ENCODE data around the gene ABCA6. TPM values are rescaled to one million over a fixed set of nuclear protein-coding genes. Genes with fewer than 3 reads are reported as not detected.

Gene ABCA6
- total RNA-seq, 1 experiment from 2014 or later: 2.1 TPM

DNA sequence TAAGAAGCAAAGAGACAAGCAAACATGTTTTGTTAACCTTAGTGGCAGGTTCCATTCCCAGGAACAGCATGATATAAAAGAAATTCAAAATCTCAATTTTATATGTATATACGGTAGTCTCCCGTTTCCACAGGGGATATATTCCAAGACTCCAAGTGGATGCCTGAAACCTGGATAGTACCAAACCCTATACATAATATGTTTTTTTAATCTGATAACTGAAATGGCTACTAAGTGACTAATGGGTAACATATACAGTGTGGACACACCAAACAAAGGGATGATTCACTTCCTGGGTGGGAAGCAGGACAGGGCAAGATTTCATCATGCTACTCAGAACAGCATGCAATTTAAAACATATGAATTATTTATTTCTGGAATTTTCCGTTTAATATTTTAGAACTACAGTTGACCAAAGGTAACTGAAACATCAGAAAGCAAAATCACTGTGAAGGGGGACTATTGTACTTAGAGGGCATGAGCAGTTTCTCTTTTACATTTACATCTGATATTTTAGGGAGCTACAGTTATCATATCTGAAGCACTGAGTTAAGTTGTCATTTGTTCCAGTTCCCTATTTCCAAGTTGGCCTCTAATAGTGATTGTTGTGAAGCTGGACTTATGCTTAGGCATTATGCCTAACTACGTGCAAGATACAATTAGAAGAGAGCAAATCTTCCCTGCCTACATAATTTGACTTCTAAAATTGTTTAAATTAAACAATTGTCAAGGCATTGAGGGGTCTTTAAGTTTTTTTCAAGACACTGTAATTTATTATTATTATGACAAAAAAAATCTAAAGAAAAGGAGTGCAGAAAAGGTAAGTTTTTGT lies 34.1 kb upstream of the ABCA6 start:
- no TSS peak for BruUV-seq (replicated peaks)
- H3K27ac ChIP-seq (ENCODE audit: low read depth, low read length, poor library complexity, severe bottlenecking): no peak overlapping the region
- no peaks in the 10 kb centered on the region for H3K9me3 ChIP-seq (ENCODE audit: low read depth, low read length, poor library complexity, severe bottlenecking)
- no peaks in the 10 kb centered on the region for H3K36me3 ChIP-seq (ENCODE audit: insufficient read depth, low read length, poor library complexity, severe bottlenecking)
- peaks cover 11% of the 10 kb centered on the region for H3K4me1 ChIP-seq (ENCODE audit: insufficient read depth, low read length, poor library complexity, severe bottlenecking)
- no peak overlapping the region for H3K4me3 ChIP-seq (ENCODE audit: low read depth, low read length, poor library complexity, severe bottlenecking)
- ChIA-PET CTCF (no interaction called here), POLR2A (ENCODE audit: low non-redundant PET) (no interaction called here)
- intact Hi-C loops (cut with micrococcal nuclease; ENCODE audit: unreplicated experiment): no loop called here
- TF ChIP-seq EZH2 (IDR thresholded peaks at IDR 0.05; ENCODE audit: borderline replicate concordance, low read depth, low read length, poor library complexity, severe bottlenecking) (no peak), CTCF (conservative IDR thresholded peaks at IDR 0.05; ENCODE audit: low read depth, low read length) (no peak)
- DNase-seq (ENCODE audit: low spot score): peak; percentile 68
- H3K27me3 ChIP-seq (replicated peaks; ENCODE audit: insufficient read depth, low read depth, low read length, poor library complexity): no peaks in the 10 kb centered on the region

DNA sequence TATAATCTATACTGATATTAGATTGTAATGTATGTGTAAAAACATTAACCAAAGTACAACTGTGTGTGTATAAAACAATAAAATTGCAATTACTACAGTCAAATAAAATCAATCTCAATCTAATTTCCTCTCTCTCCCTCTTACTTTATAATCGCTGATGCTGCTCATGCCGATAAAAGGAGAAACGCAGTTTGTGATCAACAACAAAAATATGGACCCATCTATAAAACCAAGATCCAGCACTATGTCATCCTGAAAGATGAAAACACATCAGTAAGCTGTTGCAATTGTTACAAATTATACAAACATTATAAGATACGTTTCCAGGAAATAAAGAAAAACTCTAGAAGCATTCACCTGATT lies 33.5 kb upstream of the ABCA6 start:
- Histone ChIP-seq H3K36me3 (ENCODE audit: insufficient read depth, low read length, poor library complexity, severe bottlenecking) (no peaks in the 10 kb centered on the region), H3K9me3 (ENCODE audit: low read depth, low read length, poor library complexity, severe bottlenecking) (no peaks in the 10 kb centered on the region), H3K4me3 (ENCODE audit: low read depth, low read length, poor library complexity, severe bottlenecking) (no peak overlapping the region), H3K27ac (ENCODE audit: low read depth, low read length, poor library complexity, severe bottlenecking) (no peak overlapping the region), H3K4me1 (ENCODE audit: insufficient read depth, low read length, poor library complexity, severe bottlenecking) (peaks cover 11% of the 10 kb centered on the region), H3K27me3 (replicated peaks; ENCODE audit: insufficient read depth, low read depth, low read length, poor library complexity) (no peaks in the 10 kb centered on the region)
- DNase-seq (ENCODE audit: low spot score): no peak
- TF ChIP-seq CTCF (conservative IDR thresholded peaks at IDR 0.05; ENCODE audit: low read depth, low read length) (no peak), EZH2 (IDR thresholded peaks at IDR 0.05; ENCODE audit: borderline replicate concordance, low read depth, low read length, poor library complexity, severe bottlenecking) (no peak)
- intact Hi-C loops (cut with micrococcal nuclease; ENCODE audit: unreplicated experiment): no loop called here
- TSS peak; percentile 73 for BruUV-seq (replicated peaks)
- CTCF ChIA-PET: no interaction called here
- POLR2A ChIA-PET (ENCODE audit: low non-redundant PET): no interaction called here

- POLR2A ChIA-PET (ENCODE audit: low non-redundant PET): no interaction called here
- Histone ChIP-seq H3K27me3 (replicated peaks; ENCODE audit: insufficient read depth, low read depth, low read length, poor library complexity) (no peaks in the 10 kb centered on the region), H3K27ac (ENCODE audit: low read depth, low read length, poor library complexity, severe bottlenecking) (no peak overlapping the region), H3K9me3 (ENCODE audit: low read depth, low read length, poor library complexity, severe bottlenecking) (no peaks in the 10 kb centered on the region), H3K4me1 (ENCODE audit: insufficient read depth, low read length, poor library complexity, severe bottlenecking) (peaks cover 11% of the 10 kb centered on the region), H3K36me3 (ENCODE audit: insufficient read depth, low read length, poor library complexity, severe bottlenecking) (no peaks in the 10 kb centered on the region), H3K4me3 (ENCODE audit: low read depth, low read length, poor library complexity, severe bottlenecking) (no peak overlapping the region)
- intact Hi-C loops (cut with micrococcal nuclease; ENCODE audit: unreplicated experiment): no loop called here
- no TSS peak for BruUV-seq (replicated peaks)
- CTCF ChIA-PET: no interaction called here
- TF ChIP-seq CTCF (conservative IDR thresholded peaks at IDR 0.05; ENCODE audit: low read depth, low read length) (no peak), EZH2 (IDR thresholded peaks at IDR 0.05; ENCODE audit: borderline replicate concordance, low read depth, low read length, poor library complexity, severe bottlenecking) (no peak)
- DNase-seq (ENCODE audit: low spot score): no peak
Measured at GRCh38 chr17:69173118-69173517, 31.4 kb upstream of the ABCA6 start.
